ENCODE data around the gene ACOT13.
A peak's percentile ranks its signal among the peaks of the same experiment; 100 is the strongest.
"Not testable (repeated sequence)": the region's sequence is repeated elsewhere in the genome, so short reads cannot be mapped to it uniquely, and the experiment has no call there.

The ACOT13 gene

DNA sequence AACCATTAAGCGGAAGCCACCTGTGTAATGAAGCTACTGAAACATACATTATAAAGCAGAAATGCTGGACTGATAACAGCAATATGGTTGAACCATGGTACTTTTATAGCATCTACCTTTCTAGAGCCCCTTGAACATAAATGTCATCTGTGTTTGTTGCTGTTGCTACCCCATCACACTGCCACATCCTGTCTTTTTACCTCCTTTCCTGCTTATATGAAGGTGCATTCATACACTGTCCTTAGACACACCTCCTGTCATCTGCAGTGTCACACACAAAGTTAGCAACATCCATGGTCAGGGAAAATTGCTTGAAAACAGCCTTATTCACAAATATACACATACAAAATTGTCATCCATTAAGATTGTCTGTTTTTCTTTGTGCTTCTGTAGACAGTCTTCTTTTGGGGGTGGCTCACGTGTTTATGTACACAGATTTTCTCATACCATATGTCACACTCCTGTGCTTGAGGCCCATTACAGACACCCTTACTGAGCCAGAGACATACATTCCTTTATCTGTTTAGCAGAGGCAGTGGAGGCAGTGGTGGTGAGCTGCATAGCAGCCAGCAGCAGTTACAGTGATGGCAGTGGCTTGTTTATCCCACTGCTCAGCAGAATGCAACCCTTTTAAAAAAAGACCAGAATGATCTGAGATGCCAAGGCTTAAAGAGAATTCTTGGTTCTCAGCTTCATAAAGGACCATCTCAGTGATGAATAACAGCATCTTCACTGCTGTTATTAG is 26.1 kb downstream of the ACOT13 start:
- peaks cover under 1% of the 10 kb centered on the region for H3K36me3 Mint-ChIP-seq (ENCODE audit: low read depth)
- H3K4me1 Mint-ChIP-seq = peaks cover 33% of the 10 kb centered on the region
- no peaks in the 10 kb centered on the region for H3K9me3 Mint-ChIP-seq
- ATAC-seq = peak; percentile 31
- DNase-seq = no peak
- peak overlapping the region; percentile 1 for H3K27ac Mint-ChIP-seq
- H3K27me3 Mint-ChIP-seq = no peaks in the 10 kb centered on the region
- H3K4me3 Mint-ChIP-seq = no peak overlapping the region

- no peak for DNase-seq
- Mint-ChIP-seq H3K27me3 (no peaks in the 10 kb centered on the region), H3K27ac (no peak overlapping the region), H3K4me3 (no peak overlapping the region), H3K36me3 (ENCODE audit: low read depth) (peaks cover 4% of the 10 kb centered on the region), H3K9me3 (no peaks in the 10 kb centered on the region), H3K4me1 (peaks cover 35% of the 10 kb centered on the region)
- no peak for ATAC-seq
Measured at GRCh38 chr6:24694198-24694597, 27.3 kb downstream of the ACOT13 start.

- H3K4me1 Mint-ChIP-seq = peaks cover 49% of the 10 kb centered on the region
- peak; percentile 37 for ATAC-seq
Measured at GRCh38 chr6:24695635-24696034, 28.8 kb downstream of the ACOT13 start.

DNA sequence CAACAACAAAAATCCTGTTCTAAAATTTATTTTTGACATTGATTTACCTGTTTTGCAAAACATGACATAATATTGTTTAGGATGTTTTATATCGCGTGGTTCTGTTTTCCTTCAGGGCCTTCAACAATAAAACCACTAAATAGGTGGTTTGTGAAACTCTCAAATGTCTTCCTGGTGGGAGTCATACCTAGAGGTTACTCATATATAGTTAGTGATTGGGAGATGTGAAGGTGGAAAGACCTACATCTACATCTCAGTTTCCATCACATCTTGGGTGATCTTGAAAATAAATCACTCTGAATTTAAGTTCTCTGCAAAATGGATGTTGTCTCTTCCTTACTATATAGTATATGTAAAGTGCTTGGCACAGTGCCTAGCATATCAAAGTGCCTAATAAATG is 29.2 kb downstream of the ACOT13 start:
- Mint-ChIP-seq H3K9me3 (no peaks in the 10 kb centered on the region), H3K27ac (no peak overlapping the region), H3K27me3 (no peaks in the 10 kb centered on the region), H3K36me3 (ENCODE audit: low read depth) (peaks cover 15% of the 10 kb centered on the region), H3K4me3 (no peak overlapping the region), H3K4me1 (peaks cover 51% of the 10 kb centered on the region)
- ATAC-seq (no peak), DNase-seq (no peak)

More at GRCh38 chr6:24695635-24696034, 28.8 kb downstream of the ACOT13 start:
- not testable (repeated sequence) for H3K27me3 Mint-ChIP-seq, H3K9me3 Mint-ChIP-seq, H3K27ac Mint-ChIP-seq, H3K4me3 Mint-ChIP-seq
- DNase-seq = peak; percentile 18
- H3K36me3 Mint-ChIP-seq (ENCODE audit: low read depth) = peaks cover 12% of the 10 kb centered on the region

- DNase-seq (no peak), ATAC-seq (peak; percentile 67)
- peaks cover 48% of the 10 kb centered on the region for H3K4me1 Mint-ChIP-seq
- peak overlapping the region; percentile 75 for H3K27ac Mint-ChIP-seq
- H3K36me3 Mint-ChIP-seq (ENCODE audit: low read depth) = peaks cover 42% of the 10 kb centered on the region
- H3K4me3 Mint-ChIP-seq = no peak overlapping the region
- H3K27me3 Mint-ChIP-seq = no peaks in the 10 kb centered on the region
- no peaks in the 10 kb centered on the region for H3K9me3 Mint-ChIP-seq
Measured at GRCh38 chr6:24699521-24700359, 32.9 kb downstream of the ACOT13 start.

- no peak for DNase-seq
- Mint-ChIP-seq H3K27ac (peak overlapping the region; percentile 41), H3K4me1 (peaks cover 44% of the 10 kb centered on the region), H3K4me3 (no peak overlapping the region), H3K27me3 (no peaks in the 10 kb centered on the region), H3K36me3 (ENCODE audit: low read depth) (peaks cover 68% of the 10 kb centered on the region), H3K9me3 (no peaks in the 10 kb centered on the region)
- no peak for ATAC-seq
Measured at GRCh38 chr6:24702720-24703282, 35.9 kb downstream of the ACOT13 start.

- no peaks in the 10 kb centered on the region for H3K27me3 Mint-ChIP-seq
- peak overlapping the region; percentile 41 for H3K27ac Mint-ChIP-seq
- H3K9me3 Mint-ChIP-seq = no peaks in the 10 kb centered on the region
- no peak overlapping the region for H3K4me3 Mint-ChIP-seq
- DNase-seq = no peak
- H3K36me3 Mint-ChIP-seq (ENCODE audit: low read depth) = peaks cover 74% of the 10 kb centered on the region
- peaks cover 39% of the 10 kb centered on the region for H3K4me1 Mint-ChIP-seq
- ATAC-seq = no peak
Measured at GRCh38 chr6:24704468-24704867, 37.6 kb downstream of the ACOT13 start.

DNA sequence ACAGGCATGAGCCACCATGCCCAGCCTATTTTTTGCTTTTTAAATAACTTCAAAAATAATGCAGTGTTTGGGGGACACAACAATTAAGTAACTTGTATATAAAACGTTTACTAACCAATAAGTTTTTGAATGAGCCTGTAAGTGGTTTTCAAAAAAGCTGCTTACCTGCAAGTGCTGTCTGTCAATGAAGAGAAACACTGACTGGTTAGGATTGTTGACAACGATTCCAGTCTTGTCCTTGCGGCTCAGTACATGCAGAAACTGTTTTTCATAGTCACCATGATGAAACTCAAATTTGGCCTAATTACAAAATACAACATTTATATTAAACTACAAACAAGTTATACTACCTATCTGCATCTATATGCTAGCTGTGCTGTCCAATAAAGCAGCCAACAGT is 41.7 kb downstream of the ACOT13 start:
- DNase-seq (no peak), ATAC-seq (no peak)
- Mint-ChIP-seq H3K4me3 (no peak overlapping the region), H3K27ac (no peak overlapping the region), H3K9me3 (no peaks in the 10 kb centered on the region), H3K27me3 (no peaks in the 10 kb centered on the region), H3K4me1 (peaks cover 35% of the 10 kb centered on the region), H3K36me3 (ENCODE audit: low read depth) (peaks cover 74% of the 10 kb centered on the region)

- H3K4me3 Mint-ChIP-seq = no peak overlapping the region
- H3K27me3 Mint-ChIP-seq = no peaks in the 10 kb centered on the region
- H3K36me3 Mint-ChIP-seq (ENCODE audit: low read depth) = peaks cover 74% of the 10 kb centered on the region
- ATAC-seq (no peak), DNase-seq (no peak)
- peaks cover 38% of the 10 kb centered on the region for H3K4me1 Mint-ChIP-seq
- no peaks in the 10 kb centered on the region for H3K9me3 Mint-ChIP-seq
- peak overlapping the region; percentile 27 for H3K27ac Mint-ChIP-seq
Measured at GRCh38 chr6:24709014-24709711, 42.3 kb downstream of the ACOT13 start.

DNA sequence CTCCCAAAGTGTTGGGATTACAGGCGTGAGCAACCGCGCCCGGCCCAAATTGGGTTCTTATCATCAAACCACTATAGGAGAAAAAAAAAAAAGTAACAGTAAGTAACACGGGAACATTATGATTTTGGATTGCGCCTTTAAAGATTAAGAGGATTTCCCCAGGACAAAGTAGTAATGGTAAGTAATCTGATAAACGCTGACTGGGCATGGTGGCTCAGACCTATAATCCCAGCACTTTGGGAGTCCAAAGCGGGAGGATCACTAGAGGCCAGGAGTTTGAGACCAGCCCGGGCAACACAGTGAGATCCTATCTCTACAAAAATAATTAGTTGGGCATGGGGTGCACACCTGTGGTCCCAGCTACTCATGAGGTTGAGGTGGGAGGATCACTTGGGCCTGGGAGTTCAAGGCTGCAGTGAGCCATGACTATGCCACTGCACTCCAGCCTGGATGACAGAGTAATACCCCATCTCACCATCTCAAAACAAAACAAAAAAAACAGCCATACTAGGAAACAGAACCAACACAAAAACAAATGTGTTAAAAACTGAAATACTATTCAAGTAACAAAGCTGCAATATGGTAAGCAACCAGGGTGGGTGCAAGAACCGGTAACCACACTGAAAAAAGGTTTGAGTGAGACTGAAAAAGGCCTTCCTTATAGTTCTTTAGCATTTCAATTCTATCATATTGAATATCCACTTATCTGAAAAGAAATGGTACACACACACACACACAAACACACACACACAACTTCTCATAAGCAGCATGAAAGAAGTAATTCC is 43.8 kb downstream of the ACOT13 start:
- Mint-ChIP-seq H3K4me3 (no peak overlapping the region), H3K4me1 (peaks cover 52% of the 10 kb centered on the region), H3K36me3 (ENCODE audit: low read depth) (peaks cover 74% of the 10 kb centered on the region), H3K27me3 (no peaks in the 10 kb centered on the region), H3K27ac (peak overlapping the region; percentile 83), H3K9me3 (no peaks in the 10 kb centered on the region)
- ATAC-seq (no peak), DNase-seq (no peak)

- not testable (repeated sequence) for H3K27me3 Mint-ChIP-seq, H3K9me3 Mint-ChIP-seq, DNase-seq, ATAC-seq
- H3K4me1 Mint-ChIP-seq = peaks cover 77% of the 10 kb centered on the region
- peak overlapping the region; percentile 97 for H3K4me3 Mint-ChIP-seq
- peaks cover 71% of the 10 kb centered on the region for H3K36me3 Mint-ChIP-seq (ENCODE audit: low read depth)
- peak overlapping the region; percentile 60 for H3K27ac Mint-ChIP-seq
Measured at GRCh38 chr6:24716602-24717148, 49.8 kb downstream of the ACOT13 start.

DNA sequence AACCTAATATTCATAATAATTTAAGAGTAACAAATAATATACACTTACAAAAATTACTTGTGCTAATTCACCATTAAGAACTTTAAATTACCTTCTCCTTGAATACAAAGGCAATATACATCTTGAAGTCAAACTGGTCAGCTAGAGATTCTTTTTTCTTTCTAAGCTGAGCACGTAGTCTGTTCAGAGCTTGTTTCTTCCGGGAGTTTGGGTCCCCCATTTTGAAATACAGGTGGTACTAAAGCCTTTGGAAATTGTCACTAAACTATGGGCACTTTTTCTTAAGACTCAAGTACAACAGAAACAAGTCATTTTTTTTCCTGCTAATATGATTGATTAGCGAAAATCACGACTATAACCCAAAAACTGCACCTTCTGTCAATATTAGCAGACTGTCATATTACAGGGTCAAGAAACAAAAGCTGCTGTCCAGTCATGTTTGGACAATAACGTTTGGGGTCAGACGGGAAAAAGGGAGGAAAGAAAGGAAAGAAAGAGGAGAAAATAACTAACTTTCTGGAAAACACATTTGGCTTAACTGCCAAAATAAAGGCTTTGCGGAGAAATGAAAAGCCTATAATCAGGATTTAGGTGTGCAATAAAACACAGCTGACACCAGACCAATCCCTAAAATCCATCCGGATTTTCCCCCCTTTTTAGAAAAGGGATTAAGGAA is 51.7 kb downstream of the ACOT13 start:
- peaks cover 68% of the 10 kb centered on the region for H3K4me1 Mint-ChIP-seq
- H3K9me3 Mint-ChIP-seq = no peaks in the 10 kb centered on the region
- no peaks in the 10 kb centered on the region for H3K27me3 Mint-ChIP-seq
- DNase-seq (no peak), ATAC-seq (no peak)
- peak overlapping the region; percentile 97 for H3K4me3 Mint-ChIP-seq
- peak overlapping the region; percentile 99 for H3K27ac Mint-ChIP-seq
- H3K36me3 Mint-ChIP-seq (ENCODE audit: low read depth) = peaks cover 59% of the 10 kb centered on the region
